GM12864 (cell line): ENCODE results near the gene EVL.

ENCODE experiments used
- DNase-seq: peaks from one replicate; pipeline ENCODE4 v3.0.0-alpha.2; 2011; ENCODE audit warnings: low read depth
- H3K4me3 ChIP-seq: 2 replicates; pipeline ENCODE4 v1.5.1; 2011; ENCODE audit warnings: mild to moderate bottlenecking, low read depth, low read length, control low read depth
- CTCF ChIP-seq: IDR thresholded peaks from 2 replicates; pipeline ENCODE4 v1.5.1; 2011; ENCODE audit warnings: low read depth, mild to moderate bottlenecking, moderate library complexity, low read length, control low read depth, inconsistent platforms; ENCODE audit errors: missing control alignments

EVL gene

GRCh38 chr14:100037353-100037752, 27.9 kb upstream of the EVL start:
- H3K4me3 ChIP-seq = no peak overlapping the region
- TF ChIP-seq CTCF = no peak
- DNase-seq = no peak

DNA sequence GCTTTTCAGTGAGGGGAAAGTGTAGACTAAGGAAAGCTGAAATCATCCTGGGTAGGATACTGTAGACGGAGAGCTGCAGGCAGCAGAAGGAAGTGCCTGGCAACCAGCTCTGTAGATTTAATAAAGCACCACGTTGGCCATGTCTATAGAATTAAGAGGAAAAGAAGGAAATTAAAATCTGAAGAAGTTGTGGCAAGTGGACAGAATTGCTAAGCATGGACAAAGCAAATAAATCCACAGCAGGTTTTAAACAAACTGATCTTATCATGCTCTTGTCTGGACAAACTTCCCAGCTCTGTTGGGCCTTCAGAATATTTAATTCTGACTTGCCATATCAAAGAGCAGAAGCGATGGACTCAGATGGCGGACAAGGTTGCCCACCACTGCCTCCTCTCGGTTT, 27.2 kb upstream of the EVL start:
- TF ChIP-seq CTCF = no peak
- DNase-seq = no peak
- H3K4me3 ChIP-seq = no peak overlapping the region

GRCh38 chr14:100039903-100040302, 25.3 kb upstream of the EVL start:
- no peak overlapping the region for H3K4me3 ChIP-seq
- no peak for DNase-seq
- no peak for TF ChIP-seq CTCF

GRCh38 chr14:100041271-100041670, 24.0 kb upstream of the EVL start:
- no peak for TF ChIP-seq CTCF
- DNase-seq = no peak
- H3K4me3 ChIP-seq = no peak overlapping the region

DNA sequence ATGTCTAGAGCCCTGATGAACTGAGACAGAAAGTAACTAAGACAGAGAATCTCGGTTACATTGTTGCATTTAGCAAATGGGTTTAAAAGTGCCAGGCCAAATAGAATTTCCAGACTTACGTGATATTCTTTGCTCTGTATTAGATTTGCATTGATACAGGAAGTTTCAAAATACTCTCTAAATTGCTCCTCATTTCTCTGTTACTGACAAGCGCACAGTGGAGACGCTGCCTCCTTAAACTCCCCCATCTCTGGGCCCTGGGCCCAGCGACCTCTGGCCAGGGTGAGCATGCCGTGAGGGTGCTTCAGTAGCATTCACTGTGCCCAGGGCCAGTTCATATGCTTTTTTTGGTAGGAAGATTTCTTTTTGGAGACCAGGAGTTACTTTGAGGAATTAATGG, 22.9 kb upstream of the EVL start:
- no peak overlapping the region for H3K4me3 ChIP-seq
- no peak for TF ChIP-seq CTCF
- DNase-seq = no peak

- no peak for DNase-seq
- TF ChIP-seq CTCF = no peak
- no peak overlapping the region for H3K4me3 ChIP-seq
Observed at GRCh38 chr14:100045642-100046344, 19.4 kb upstream of the EVL start.

- no peak for DNase-seq
- H3K4me3 ChIP-seq = no peak overlapping the region
- TF ChIP-seq CTCF = no peak
Observed at GRCh38 chr14:100047600-100047999, 17.6 kb upstream of the EVL start.
